WERI-Rb-1 (cell line): ENCODE measurements around the gene KRT36.

Experiments
- DNase-seq: peaks from one replicate; pipeline ENCODE4 v3.0.0-alpha.2; 2020
- H3K27ac ChIP-seq: fragments of 250-450 bp; sonication (Bioruptor Pico); 2 replicates; pipeline ENCODE4 v1.5.1; 2020; ENCODE audit warnings: mild to moderate bottlenecking, moderate library complexity
- H3K27me3 ChIP-seq: fragments of 250-450 bp; sonication (Bioruptor Pico); 2 replicates; pipeline ENCODE4 v1.5.1; 2021; ENCODE audit warnings: mild to moderate bottlenecking, low read depth, moderate library complexity; ENCODE audit not compliant: insufficient read depth, severe bottlenecking
- H3K36me3 ChIP-seq: fragments of 250-450 bp; sonication (Bioruptor Pico); 2 replicates; pipeline ENCODE4 v1.5.1; 2020; ENCODE audit warnings: mild to moderate bottlenecking, moderate library complexity
- H3K4me3 ChIP-seq: 2 replicates; pipeline ENCODE4 v1.5.1; 2011; ENCODE audit warnings: low read depth, mild to moderate bottlenecking, control low read depth, low read length
- H3K9me3 ChIP-seq: fragments of 250-450 bp; sonication (Bioruptor Pico); 2 replicates; pipeline ENCODE4 v1.5.1; 2021; ENCODE audit warnings: mild to moderate bottlenecking, moderate library complexity; ENCODE audit not compliant: severe bottlenecking
- TF ChIP-seq, protein P1 (sequence below): IDR thresholded peaks from 2 replicates; pipeline ENCODE4 v1.5.1; 2011; ENCODE audit warnings: low read depth, mild to moderate bottlenecking, control low read depth, inconsistent platforms, low read length

KRT36 gene

DNA sequence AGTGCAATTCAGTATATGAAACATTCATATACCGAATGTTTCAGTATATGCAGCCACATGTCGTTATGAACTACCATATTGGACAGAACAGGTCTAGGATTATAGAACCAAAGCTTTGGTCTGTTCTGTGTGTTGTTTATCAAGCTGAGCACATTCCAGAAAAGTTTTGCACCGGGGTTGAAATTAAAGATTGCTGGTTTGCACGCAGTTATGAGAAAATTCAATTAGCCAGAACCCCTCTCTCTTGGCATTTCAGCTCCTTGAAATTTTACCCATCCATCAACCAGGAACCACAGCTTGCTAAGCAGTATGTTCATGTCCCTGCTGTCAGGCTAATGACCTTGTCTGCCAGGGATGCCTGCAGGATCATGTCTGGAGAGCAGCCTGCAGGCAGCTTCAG is 32.0 kb downstream of the KRT36 start:
- H3K36me3 ChIP-seq, result no peaks in the 10 kb centered on the region
- no peaks in the 10 kb centered on the region for H3K9me3 ChIP-seq
- peaks cover 98% of the 10 kb centered on the region for H3K27me3 ChIP-seq
- TF ChIP-seq, protein P1, sequence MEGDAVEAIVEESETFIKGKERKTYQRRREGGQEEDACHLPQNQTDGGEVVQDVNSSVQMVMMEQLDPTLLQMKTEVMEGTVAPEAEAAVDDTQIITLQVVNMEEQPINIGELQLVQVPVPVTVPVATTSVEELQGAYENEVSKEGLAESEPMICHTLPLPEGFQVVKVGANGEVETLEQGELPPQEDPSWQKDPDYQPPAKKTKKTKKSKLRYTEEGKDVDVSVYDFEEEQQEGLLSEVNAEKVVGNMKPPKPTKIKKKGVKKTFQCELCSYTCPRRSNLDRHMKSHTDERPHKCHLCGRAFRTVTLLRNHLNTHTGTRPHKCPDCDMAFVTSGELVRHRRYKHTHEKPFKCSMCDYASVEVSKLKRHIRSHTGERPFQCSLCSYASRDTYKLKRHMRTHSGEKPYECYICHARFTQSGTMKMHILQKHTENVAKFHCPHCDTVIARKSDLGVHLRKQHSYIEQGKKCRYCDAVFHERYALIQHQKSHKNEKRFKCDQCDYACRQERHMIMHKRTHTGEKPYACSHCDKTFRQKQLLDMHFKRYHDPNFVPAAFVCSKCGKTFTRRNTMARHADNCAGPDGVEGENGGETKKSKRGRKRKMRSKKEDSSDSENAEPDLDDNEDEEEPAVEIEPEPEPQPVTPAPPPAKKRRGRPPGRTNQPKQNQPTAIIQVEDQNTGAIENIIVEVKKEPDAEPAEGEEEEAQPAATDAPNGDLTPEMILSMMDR, result no peak
- no peak for DNase-seq
- H3K27ac ChIP-seq, result no peak overlapping the region
- H3K4me3 ChIP-seq, result no peak overlapping the region

DNA sequence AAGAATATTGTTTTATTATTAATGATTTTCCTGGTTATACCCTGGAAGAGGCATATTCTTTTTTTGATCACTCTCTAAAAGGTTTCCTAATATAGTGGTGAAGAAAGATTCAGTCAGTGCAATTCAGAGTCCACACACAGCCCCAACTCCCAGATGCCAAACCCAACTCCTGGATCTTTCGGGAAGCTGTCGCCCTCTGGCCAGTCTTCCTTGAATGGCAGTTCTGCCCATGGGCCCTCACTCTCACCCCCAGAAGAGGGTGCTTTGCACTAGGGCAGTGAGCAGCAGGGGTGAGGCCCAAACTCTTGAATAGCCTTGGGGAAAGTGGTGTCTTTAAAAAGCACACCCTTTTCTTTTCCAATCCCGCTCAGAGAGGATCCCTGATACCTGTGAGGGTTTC is 33.5 kb downstream of the KRT36 start:
- Histone ChIP-seq H3K27ac (no peak overlapping the region), H3K9me3 (peaks cover 10% of the 10 kb centered on the region), H3K4me3 (no peak overlapping the region), H3K36me3 (no peaks in the 10 kb centered on the region), H3K27me3 (peaks cover 98% of the 10 kb centered on the region)
- DNase-seq, result no peak
- TF ChIP-seq, protein P1, result 0 out of 2 replicates have a peak, but pooled peaks have one; percentile 17

DNA sequence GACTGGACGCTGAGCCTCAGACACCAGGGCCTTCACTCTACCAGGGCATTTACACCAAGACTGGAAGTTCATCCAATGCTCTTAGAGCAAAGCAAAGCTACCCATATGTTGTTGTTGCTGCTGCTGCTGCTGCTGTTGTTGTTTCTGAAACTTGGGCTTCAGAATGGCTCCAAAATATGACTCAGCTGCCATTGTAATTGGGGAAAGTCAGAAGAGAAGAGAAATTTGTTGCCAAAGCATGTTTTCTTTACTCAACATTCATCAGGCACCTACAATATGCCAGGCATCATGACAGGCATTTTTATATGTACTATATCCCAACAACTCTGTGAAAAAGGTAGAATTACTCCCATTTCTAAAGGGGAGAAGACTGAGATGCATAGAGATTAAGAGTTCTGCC is 34.5 kb downstream of the KRT36 start:
- H3K27ac ChIP-seq, result no peak overlapping the region
- H3K9me3 ChIP-seq, result peaks cover 17% of the 10 kb centered on the region
- H3K36me3 ChIP-seq, result no peaks in the 10 kb centered on the region
- DNase-seq, result no peak
- peaks cover 98% of the 10 kb centered on the region for H3K27me3 ChIP-seq
- TF ChIP-seq, protein P1, result no peak
- no peak overlapping the region for H3K4me3 ChIP-seq

DNA sequence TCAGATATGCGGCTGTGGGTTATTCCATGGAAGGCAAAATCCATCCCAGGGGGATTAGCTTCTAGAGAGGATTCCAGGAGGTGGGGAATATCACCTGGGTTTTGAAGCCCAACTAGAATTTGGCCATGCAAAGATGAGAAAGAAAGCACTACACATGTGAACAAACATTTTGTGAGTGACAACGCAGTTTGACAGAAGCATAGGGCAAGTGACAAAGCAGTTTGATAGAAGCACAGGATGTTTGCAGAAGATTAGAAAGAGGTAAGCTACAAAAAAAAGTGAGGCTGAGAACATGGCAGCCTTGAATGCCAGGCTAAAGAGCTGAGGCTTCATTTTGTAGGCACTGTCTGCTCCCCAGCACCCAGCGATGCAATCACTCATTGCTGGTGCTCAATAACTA is 36.6 kb downstream of the KRT36 start:
- peaks cover 97% of the 10 kb centered on the region for H3K27me3 ChIP-seq
- TF ChIP-seq, protein P1, result no peak
- H3K36me3 ChIP-seq, result no peaks in the 10 kb centered on the region
- no peak overlapping the region for H3K27ac ChIP-seq
- H3K4me3 ChIP-seq, result no peak overlapping the region
- no peak for DNase-seq
- H3K9me3 ChIP-seq, result peaks cover 17% of the 10 kb centered on the region

DNA sequence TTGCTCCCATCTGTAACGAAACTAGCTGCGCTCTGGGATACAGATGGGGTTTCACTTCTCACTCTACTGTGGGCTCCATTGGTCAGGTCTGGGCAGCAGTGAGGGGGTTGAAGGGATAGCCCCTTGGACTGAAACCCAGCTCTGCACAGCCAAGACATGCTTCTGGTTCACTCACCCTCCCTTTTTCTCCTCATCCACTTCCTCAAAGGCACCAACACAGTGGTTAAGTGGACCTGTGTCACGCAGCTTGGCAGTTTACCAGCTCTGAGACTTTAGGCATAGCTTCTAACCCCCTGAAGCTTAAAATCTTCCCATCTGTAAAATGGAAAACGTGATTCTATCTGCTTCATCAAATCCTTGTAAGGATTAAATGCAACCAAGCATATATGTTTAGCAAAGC is 37.4 kb downstream of the KRT36 start:
- Histone ChIP-seq H3K36me3 (no peaks in the 10 kb centered on the region), H3K27ac (no peak overlapping the region), H3K4me3 (no peak overlapping the region), H3K27me3 (peaks cover 98% of the 10 kb centered on the region), H3K9me3 (peaks cover 17% of the 10 kb centered on the region)
- TF ChIP-seq, protein P1, result no peak
- DNase-seq, result no peak

DNA sequence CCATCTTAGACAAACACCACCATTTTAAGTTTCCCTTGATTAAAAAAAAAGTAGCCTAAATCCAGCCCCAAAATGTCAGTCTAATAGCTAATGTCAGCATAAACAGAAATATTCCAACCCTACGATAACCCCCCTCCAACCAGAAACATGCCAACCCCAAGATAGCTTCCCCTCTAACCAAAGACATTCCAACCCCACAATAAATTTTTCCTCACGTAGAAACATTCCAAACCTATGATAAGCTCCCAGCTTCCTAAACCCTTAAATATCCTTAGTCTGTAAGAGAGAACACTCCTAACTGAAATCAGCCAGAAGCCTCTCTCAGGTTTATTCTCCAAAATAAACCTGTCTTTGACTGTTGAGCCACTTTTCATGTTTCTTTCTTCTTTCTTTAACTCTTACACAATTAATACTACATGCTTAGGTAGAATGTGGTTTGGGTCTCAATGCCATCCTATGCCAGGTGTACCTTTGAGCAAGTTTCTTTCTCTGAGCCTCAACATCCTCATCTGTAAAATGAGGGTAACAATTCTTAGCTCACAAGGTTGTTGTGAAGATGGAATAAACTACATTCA is 38.5 kb downstream of the KRT36 start:
- H3K27ac ChIP-seq, result no peak overlapping the region
- no peak for DNase-seq
- H3K27me3 ChIP-seq, result peaks cover 99% of the 10 kb centered on the region
- no peak overlapping the region for H3K4me3 ChIP-seq
- TF ChIP-seq, protein P1, result no peak
- no peaks in the 10 kb centered on the region for H3K36me3 ChIP-seq
- H3K9me3 ChIP-seq, result peaks cover 17% of the 10 kb centered on the region
